AG10803 (cell line): ENCODE results near the gene FYCO1.
A peak's percentile ranks its signal among the peaks of the same experiment; 100 is the strongest.

Experiments used
- DNase-seq: peaks from one replicate; pipeline ENCODE4 v3.0.0; 2010; ENCODE audit warnings: low read depth
- H3K4me3 ChIP-seq: 2 replicates; pipeline ENCODE4 v1.5.1; 2011; ENCODE audit warnings: mild to moderate bottlenecking, low read length, control low read depth
- CTCF ChIP-seq: conservative IDR thresholded peaks from 2 replicates; pipeline ENCODE4 v1.5.1; 2011; ENCODE audit warnings: mild to moderate bottlenecking, low read length, control low read depth, inconsistent platforms

Gene FYCO1

GRCh38 chr3:45907769-45908705 lies 87.6 kb downstream of the FYCO1 start:
- DNase-seq, result peak; percentile 61
- H3K4me3 ChIP-seq, result no peak overlapping the region
- no peak for TF ChIP-seq CTCF

- DNase-seq, result peak; percentile 69
- H3K4me3 ChIP-seq, result no peak overlapping the region
- peak; percentile 63 for TF ChIP-seq CTCF
Measured at GRCh38 chr3:45906681-45907407, 88.8 kb downstream of the FYCO1 start.

- H3K4me3 ChIP-seq, result no peak overlapping the region
- no peak for DNase-seq
- TF ChIP-seq CTCF, result no peak
Measured at GRCh38 chr3:45905755-45906154, 89.9 kb downstream of the FYCO1 start.

- no peak for TF ChIP-seq CTCF
- no peak overlapping the region for H3K4me3 ChIP-seq
- no peak for DNase-seq
Measured at GRCh38 chr3:45904931-45905330, 90.7 kb downstream of the FYCO1 start.

GRCh38 chr3:45896956-45897355 lies 98.7 kb downstream of the FYCO1 start:
- no peak for TF ChIP-seq CTCF
- H3K4me3 ChIP-seq, result no peak overlapping the region
- DNase-seq, result peak; percentile 33

- DNase-seq, result no peak
- H3K4me3 ChIP-seq, result no peak overlapping the region
- no peak for TF ChIP-seq CTCF
Measured at GRCh38 chr3:45895686-45896468, 99.7 kb downstream of the FYCO1 start.
